Activated B cell treated with CpG ODN at 0.5 μM for 24 hours (primary cell): Measurements from ENCODE around the gene TMEM94. TPM values are rescaled to one million over a fixed set of nuclear protein-coding genes. Genes with fewer than 3 reads are reported as not detected.

Experiments used
- ATAC-seq: fragments of 200-7000 bp; cut with Tn5 transposase; one replicate; pipeline ENCODE4 v1.10.0; 2021; ENCODE audit warnings: low read depth, mild to moderate bottlenecking, moderate library complexity
- CTCF ChIA-PET: fragments of 350-600 bp; sonication (Branson Sonifier 250); formaldehyde crosslinking; loops from one replicate; lab custom pipeline; 2021; ENCODE audit warnings: antibody characterized with exemption; lab: Charles Lee
- POLR2A ChIA-PET: fragments of 350-600 bp; sonication (Branson Sonifier 250); formaldehyde crosslinking; loops from one replicate; lab custom pipeline; 2021; ENCODE audit warnings: antibody characterized with exemption; lab: Charles Lee
- DNase-seq: peaks from one replicate; pipeline ENCODE4 v3.0.0; 2022
- H3K27ac Mint-ChIP-seq: one replicate; pipeline ENCODE4 v1.8.0; 2020; ENCODE audit warnings: mixed read lengths
- H3K27me3 Mint-ChIP-seq: one replicate; pipeline ENCODE4 v1.8.0; 2021; ENCODE audit warnings: mixed read lengths
- H3K36me3 Mint-ChIP-seq: one replicate; pipeline ENCODE4 v1.8.0; 2021; ENCODE audit warnings: low read depth, mixed read lengths
- H3K4me1 Mint-ChIP-seq: one replicate; pipeline ENCODE4 v1.8.0; 2021; ENCODE audit warnings: mixed read lengths
- H3K4me3 Mint-ChIP-seq: one replicate; pipeline ENCODE4 v1.8.0; 2020; ENCODE audit warnings: mild to moderate bottlenecking, mixed read lengths
- H3K9me3 Mint-ChIP-seq: one replicate; pipeline ENCODE4 v1.8.0; 2020; ENCODE audit warnings: mixed read lengths
- intact Hi-C: fragments of 100-400 bp; cut with micrococcal nuclease; formaldehyde crosslinking; loops from one replicate; pipeline ENCODE4 v1.15.1; 2024
- total RNA-seq: library from RNA; stranded (reverse); gene quantifications from 2 replicates; pipeline ENCODE4 v1.2.3, GENCODE V29; 2022
- TF ChIP-seq, protein P1 (sequence below): fragments of 200-600 bp; IDR thresholded peaks from one replicate; pipeline ENCODE4 v1.8.0; 2022; ENCODE audit warnings: antibody characterized with exemption, mild to moderate bottlenecking

The TMEM94 gene
- total RNA-seq, 1 donor from 2014 or later, result 86.6 TPM

DNA sequence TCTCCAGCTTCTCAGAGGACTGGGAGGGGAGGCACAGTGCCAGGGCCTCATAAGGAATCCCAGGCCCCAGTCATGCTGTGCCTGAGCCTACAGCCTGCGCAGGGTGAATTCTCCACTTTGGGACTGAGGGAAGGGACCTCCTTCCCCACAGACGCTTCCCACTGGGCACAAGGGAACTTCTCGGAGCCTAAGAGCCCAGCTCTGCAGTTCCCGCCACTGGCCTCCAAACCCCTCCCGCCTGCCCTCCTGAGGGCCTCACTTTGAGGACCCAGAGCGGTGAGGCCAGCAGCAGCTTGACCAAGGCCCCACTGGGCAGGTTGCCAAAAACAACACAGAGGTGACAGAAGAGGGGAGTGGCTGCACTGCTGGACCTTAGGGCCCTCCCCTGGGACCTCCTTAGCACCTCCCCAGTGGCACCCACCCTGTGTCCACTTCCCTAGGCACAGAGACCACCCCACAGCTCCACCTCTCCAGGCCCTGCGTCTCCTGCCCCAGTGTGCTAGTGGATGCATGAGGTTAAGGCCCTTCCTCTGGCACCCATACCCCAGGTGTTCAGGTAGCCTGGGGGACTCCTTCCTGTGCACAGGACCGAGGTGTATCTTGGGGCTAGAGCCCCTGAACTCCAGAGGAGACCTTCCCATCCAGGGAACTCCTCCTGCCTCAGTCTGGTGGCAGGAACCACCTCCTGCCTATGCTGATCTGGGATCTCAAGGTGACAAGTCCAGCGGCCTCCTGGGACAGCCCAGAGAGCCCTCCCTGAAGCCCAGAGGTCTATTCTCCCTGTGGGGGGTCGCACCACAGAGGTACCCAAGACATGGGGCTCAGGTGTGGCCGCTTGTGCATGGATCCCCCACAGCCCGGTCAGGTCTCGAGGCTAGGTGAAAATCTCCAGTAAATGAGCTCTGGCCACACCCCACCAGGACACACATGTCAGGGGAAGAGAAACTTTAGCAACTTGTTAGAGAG is 55.5 kb downstream of the TMEM94 start:
- TF ChIP-seq, protein P1, sequence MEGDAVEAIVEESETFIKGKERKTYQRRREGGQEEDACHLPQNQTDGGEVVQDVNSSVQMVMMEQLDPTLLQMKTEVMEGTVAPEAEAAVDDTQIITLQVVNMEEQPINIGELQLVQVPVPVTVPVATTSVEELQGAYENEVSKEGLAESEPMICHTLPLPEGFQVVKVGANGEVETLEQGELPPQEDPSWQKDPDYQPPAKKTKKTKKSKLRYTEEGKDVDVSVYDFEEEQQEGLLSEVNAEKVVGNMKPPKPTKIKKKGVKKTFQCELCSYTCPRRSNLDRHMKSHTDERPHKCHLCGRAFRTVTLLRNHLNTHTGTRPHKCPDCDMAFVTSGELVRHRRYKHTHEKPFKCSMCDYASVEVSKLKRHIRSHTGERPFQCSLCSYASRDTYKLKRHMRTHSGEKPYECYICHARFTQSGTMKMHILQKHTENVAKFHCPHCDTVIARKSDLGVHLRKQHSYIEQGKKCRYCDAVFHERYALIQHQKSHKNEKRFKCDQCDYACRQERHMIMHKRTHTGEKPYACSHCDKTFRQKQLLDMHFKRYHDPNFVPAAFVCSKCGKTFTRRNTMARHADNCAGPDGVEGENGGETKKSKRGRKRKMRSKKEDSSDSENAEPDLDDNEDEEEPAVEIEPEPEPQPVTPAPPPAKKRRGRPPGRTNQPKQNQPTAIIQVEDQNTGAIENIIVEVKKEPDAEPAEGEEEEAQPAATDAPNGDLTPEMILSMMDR, result no peak

DNA sequence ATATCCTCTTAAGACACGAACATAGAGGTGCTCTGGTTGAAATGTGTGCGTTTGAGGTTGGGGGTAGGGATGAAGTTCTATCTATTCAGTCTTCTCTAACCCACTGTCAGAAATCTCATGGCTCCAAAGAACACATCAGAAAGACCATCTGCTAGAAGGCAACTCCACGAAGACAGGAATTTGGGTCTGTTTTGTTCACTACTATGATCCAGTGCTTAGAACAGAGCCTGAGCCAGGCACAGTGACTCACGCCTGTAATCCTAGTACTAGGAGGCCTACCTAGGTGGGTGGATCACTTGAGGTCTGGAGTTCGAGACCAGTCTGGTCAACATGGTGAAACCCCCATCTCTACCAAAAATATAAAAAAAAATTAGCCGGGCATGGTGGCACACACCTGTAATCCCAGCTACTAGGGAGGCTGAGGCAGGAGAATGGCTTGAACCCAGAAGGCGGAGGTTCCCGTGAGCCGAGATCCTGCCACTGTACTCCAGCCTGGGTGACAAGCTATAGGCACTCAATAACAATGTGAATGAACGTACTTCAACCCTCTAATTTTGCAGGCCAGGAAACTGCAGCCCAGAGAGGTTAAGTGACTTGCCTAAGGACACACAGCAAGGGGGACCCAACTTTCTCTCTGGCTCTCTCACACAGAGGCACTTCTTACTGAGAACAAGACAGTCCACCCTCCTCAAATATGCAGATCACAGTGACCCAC is 56.6 kb downstream of the TMEM94 start:
- no peak overlapping the region for H3K4me3 Mint-ChIP-seq

More for the DNA sequence above, 55.5 kb downstream of the TMEM94 start:
- H3K27ac Mint-ChIP-seq, result no peak overlapping the region
- DNase-seq (no peak), ATAC-seq (no peak)
- no peaks in the 10 kb centered on the region for H3K36me3 Mint-ChIP-seq
- intact Hi-C loops, result no loop called here
- ChIA-PET POLR2A (interaction anchor here (0.6 kb wide), 1 partner anchor 258 kb away, joined by 11 read pairs; no protein-coding TSS in a partner anchor), CTCF (no interaction called here)
- no peak overlapping the region for H3K4me3 Mint-ChIP-seq
- H3K27me3 Mint-ChIP-seq, result no peaks in the 10 kb centered on the region
- no peaks in the 10 kb centered on the region for H3K9me3 Mint-ChIP-seq
- H3K4me1 Mint-ChIP-seq, result peaks cover 1% of the 10 kb centered on the region

DNA sequence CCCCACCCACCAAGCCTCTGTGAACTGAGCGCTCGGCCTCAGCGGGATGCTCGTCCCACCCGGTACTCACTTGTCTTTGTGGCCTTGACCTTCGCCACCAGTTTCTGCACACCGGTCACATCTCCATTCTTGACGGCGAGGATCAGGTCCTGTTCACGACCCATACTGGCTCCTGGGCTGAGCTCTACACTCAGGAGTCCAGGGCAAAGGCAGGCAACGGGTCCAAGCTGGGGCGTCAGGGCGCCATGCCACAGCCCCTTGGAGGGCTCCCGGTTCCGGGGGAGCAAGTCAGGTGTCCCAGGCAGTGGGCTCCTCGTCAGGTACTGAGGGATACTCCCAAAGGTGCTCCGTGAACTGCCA is 57.2 kb downstream of the TMEM94 start:
- Mint-ChIP-seq H3K27ac (no peak overlapping the region), H3K27me3 (no peaks in the 10 kb centered on the region), H3K4me1 (peaks cover 19% of the 10 kb centered on the region), H3K9me3 (no peaks in the 10 kb centered on the region), H3K4me3 (no peak overlapping the region), H3K36me3 (peaks cover 5% of the 10 kb centered on the region)
- CTCF ChIA-PET, result no interaction called here
- ATAC-seq (no peak), DNase-seq (no peak)
- TF ChIP-seq, protein P1, result no peak
- POLR2A ChIA-PET, result interaction anchor here (0.6 kb wide), 1 partner anchor 100 kb away, joined by 4 read pairs; no protein-coding TSS in a partner anchor
- intact Hi-C loops, result no loop called here

More for the DNA sequence above, 56.6 kb downstream of the TMEM94 start:
- Mint-ChIP-seq H3K4me1 (peaks cover 13% of the 10 kb centered on the region), H3K27me3 (no peaks in the 10 kb centered on the region), H3K27ac (no peak overlapping the region), H3K9me3 (no peaks in the 10 kb centered on the region), H3K36me3 (no peaks in the 10 kb centered on the region)
- intact Hi-C loops, result no loop called here
- ATAC-seq, result no peak
- ChIA-PET CTCF (no interaction called here), POLR2A (interaction anchor here (0.6 kb wide), 1 partner anchor 257 kb away, joined by 11 read pairs; no protein-coding TSS in a partner anchor)
- TF ChIP-seq, protein P1, result no peak
- no peak for DNase-seq

DNA sequence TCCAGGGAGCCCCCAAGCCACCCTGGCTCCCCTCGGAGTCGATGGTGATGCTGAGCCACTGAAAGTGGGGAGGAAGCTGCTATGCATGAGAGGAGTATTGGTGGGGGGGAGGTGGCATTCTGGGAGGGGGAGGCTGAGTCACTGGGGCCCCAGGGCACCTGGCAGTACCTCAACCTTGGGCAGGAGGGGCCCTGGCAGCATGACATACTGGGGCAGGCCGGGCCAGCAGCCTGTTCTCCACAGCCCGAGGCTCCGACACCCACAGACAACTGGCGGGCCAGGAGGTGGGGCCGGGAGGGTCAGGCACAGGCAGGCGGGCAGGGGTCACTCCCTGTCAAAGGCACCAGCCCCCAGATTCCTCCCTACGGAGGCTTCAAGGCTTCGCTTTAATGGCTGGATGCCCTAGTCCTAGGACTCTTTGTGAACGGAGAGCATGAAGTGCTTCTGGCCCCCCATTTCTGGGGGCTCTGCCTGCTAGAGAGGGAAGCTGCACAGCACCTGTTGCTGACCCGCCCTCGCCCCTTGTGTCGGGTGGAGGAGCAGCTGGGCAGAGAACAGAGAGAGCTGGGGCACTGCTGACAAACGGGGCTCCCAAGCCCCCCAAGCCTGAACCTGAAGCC is 58.0 kb downstream of the TMEM94 start:
- H3K9me3 Mint-ChIP-seq, result no peaks in the 10 kb centered on the region
- ChIA-PET POLR2A (interaction anchor here (0.6 kb wide), 1 partner anchor 99 kb away, joined by 4 read pairs; no protein-coding TSS in a partner anchor), CTCF (no interaction called here)
- intact Hi-C loops, result no loop called here
- no peak for ATAC-seq
- peaks cover 8% of the 10 kb centered on the region for H3K36me3 Mint-ChIP-seq
- no peak for DNase-seq
- H3K4me3 Mint-ChIP-seq, result peak overlapping the region; percentile 46
- TF ChIP-seq, protein P1, result no peak
- H3K27ac Mint-ChIP-seq, result no peak overlapping the region
- no peaks in the 10 kb centered on the region for H3K27me3 Mint-ChIP-seq
- peaks cover 22% of the 10 kb centered on the region for H3K4me1 Mint-ChIP-seq
